ENCODE measurements around the gene CDC7.

DNA sequence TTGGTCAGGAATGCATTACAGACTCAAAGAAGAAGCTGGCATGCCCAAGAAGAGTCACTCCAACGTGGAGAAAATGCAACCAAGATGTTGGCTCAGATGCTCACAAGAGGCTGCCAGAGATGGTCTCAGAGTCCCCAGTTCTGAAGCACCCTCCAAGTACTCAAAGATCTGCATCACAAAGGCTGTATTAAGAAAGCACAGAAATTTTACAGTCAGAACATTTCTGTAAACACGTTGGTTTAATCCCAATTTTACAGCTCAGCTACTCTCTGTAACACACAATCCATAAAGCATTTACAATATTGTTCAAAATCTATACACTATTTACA lies 69.4 kb downstream of the CDC7 start:
- TF ChIP-seq, protein P1, sequence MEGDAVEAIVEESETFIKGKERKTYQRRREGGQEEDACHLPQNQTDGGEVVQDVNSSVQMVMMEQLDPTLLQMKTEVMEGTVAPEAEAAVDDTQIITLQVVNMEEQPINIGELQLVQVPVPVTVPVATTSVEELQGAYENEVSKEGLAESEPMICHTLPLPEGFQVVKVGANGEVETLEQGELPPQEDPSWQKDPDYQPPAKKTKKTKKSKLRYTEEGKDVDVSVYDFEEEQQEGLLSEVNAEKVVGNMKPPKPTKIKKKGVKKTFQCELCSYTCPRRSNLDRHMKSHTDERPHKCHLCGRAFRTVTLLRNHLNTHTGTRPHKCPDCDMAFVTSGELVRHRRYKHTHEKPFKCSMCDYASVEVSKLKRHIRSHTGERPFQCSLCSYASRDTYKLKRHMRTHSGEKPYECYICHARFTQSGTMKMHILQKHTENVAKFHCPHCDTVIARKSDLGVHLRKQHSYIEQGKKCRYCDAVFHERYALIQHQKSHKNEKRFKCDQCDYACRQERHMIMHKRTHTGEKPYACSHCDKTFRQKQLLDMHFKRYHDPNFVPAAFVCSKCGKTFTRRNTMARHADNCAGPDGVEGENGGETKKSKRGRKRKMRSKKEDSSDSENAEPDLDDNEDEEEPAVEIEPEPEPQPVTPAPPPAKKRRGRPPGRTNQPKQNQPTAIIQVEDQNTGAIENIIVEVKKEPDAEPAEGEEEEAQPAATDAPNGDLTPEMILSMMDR (IDR thresholded peaks at IDR 0.05; ENCODE audit: insufficient read depth, low read length, poor library complexity, severe bottlenecking) = no peak
- no peak for TF ChIP-seq EZH2phosphoT487 (conservative IDR thresholded peaks at IDR 0.05; ENCODE audit: low read length)

All from SU-DHL-6 (cell line).